ENCODE results near the gene TBKBP1.

Gene TBKBP1

GRCh38 chr17:47693731-47694580 is at the start of gene TBKBP1:
Gene TBKBP1 (plus strand): TSS chr17:47694161. CDS start chr17:47696113, 1,952 bp downstream.
- DNase-seq: no peak

GRCh38 chr17:47644324-47644723 is 49.6 kb upstream of the TBKBP1 start:
- no peak for DNase-seq

GRCh38 chr17:47649153-47649971 is 44.6 kb upstream of the TBKBP1 start, which contains the start of gene KPNB1:
Gene KPNB1 (plus strand): TSS chr17:47649919. CDS start chr17:47650245, 326 bp downstream.
- peak; percentile 99 for DNase-seq

GRCh38 chr17:47649972-47650524 is 43.9 kb upstream of the TBKBP1 start:
- no peak for DNase-seq

GRCh38 chr17:47650525-47651522 is 43.1 kb upstream of the TBKBP1 start:
- peak; percentile 63 for DNase-seq

GRCh38 chr17:47651704-47652103 is 42.3 kb upstream of the TBKBP1 start:
- DNase-seq: no peak

GRCh38 chr17:47652570-47652969 is 41.4 kb upstream of the TBKBP1 start:
- no peak for DNase-seq

- no peak for DNase-seq
Observed at GRCh38 chr17:47653442-47653841, 40.5 kb upstream of the TBKBP1 start.

GRCh38 chr17:47654991-47655390 is 39.0 kb upstream of the TBKBP1 start:
- DNase-seq: no peak

GRCh38 chr17:47660064-47660492 is 33.9 kb upstream of the TBKBP1 start:
- DNase-seq: no peak

- DNase-seq: peak; percentile 63
Observed at GRCh38 chr17:47663912-47664623, 29.9 kb upstream of the TBKBP1 start.

GRCh38 chr17:47664624-47664941 is 29.4 kb upstream of the TBKBP1 start:
- no peak for DNase-seq

- no peak for DNase-seq
Observed at GRCh38 chr17:47665655-47666054, 28.3 kb upstream of the TBKBP1 start.

- DNase-seq: no peak
Observed at GRCh38 chr17:47669081-47669480, 24.9 kb upstream of the TBKBP1 start.

- no peak for DNase-seq
Observed at GRCh38 chr17:47670064-47670463, 23.9 kb upstream of the TBKBP1 start.

- DNase-seq: no peak
Observed at GRCh38 chr17:47674499-47674898, 19.5 kb upstream of the TBKBP1 start.

GRCh38 chr17:47675380-47676198 is 18.4 kb upstream of the TBKBP1 start:
- DNase-seq: no peak

GRCh38 chr17:47676199-47676472 is 17.8 kb upstream of the TBKBP1 start:
- no peak for DNase-seq

GRCh38 chr17:47676510-47677165 is 17.3 kb upstream of the TBKBP1 start:
- no peak for DNase-seq

- DNase-seq: no peak
Observed at GRCh38 chr17:47678196-47678595, 15.8 kb upstream of the TBKBP1 start.

Data from kidney glomerular epithelial cell (primary cell).